ENCODE results near the gene GSK3A. TPM values are rescaled to one million over a fixed set of nuclear protein-coding genes. Genes with fewer than 3 reads are reported as not detected.
A peak's percentile ranks its signal among the peaks of the same experiment; 100 is the strongest.
"Not testable (repeated sequence)": the region's sequence is repeated elsewhere in the genome, so short reads cannot be mapped to it uniquely, and the experiment has no call there.

Gene GSK3A
- total RNA-seq, 1 experiment from 2014 or later: 44.7 TPM

GRCh38 chr19:42268704-42269477, 26.5 kb upstream of the GSK3A start, which contains the start of gene CIC:
Gene CIC, plus strand, starts transcription at chr19:42269252. Its CDS starts 2,532 bp downstream, at chr19:42271784.
- peak; percentile 100 for DNase-seq (ENCODE audit: low read depth)

GRCh38 chr19:42268142-42268703, 25.8 kb upstream of the GSK3A start:
- DNase-seq (ENCODE audit: low read depth): peak; percentile 99

GRCh38 chr19:42267644-42268141, 25.3 kb upstream of the GSK3A start:
- no peak for DNase-seq (ENCODE audit: low read depth)

- not testable (repeated sequence) for DNase-seq (ENCODE audit: low read depth)
Observed at GRCh38 chr19:42266928-42267603, 24.7 kb upstream of the GSK3A start.

GRCh38 chr19:42266105-42266504, 23.7 kb upstream of the GSK3A start:
- DNase-seq (ENCODE audit: low read depth): not testable (repeated sequence)

- DNase-seq (ENCODE audit: low read depth): no peak
Observed at GRCh38 chr19:42261763-42262162, 19.4 kb upstream of the GSK3A start.

- not testable (repeated sequence) for DNase-seq (ENCODE audit: low read depth)
Observed at GRCh38 chr19:42257842-42258241, 15.4 kb upstream of the GSK3A start.

- peak; percentile 75 for DNase-seq (ENCODE audit: low read depth)
Observed at GRCh38 chr19:42255766-42256745, 13.7 kb upstream of the GSK3A start.

- DNase-seq (ENCODE audit: low read depth): peak; percentile 96
Observed at GRCh38 chr19:42254850-42255765, 12.7 kb upstream of the GSK3A start, which contains the start of gene ERF. Gene ERF, minus strand, starts transcription at chr19:42255128. Its CDS starts 129 bp downstream, at chr19:42254999.

- peak; percentile 68 for DNase-seq (ENCODE audit: low read depth)
Observed at GRCh38 chr19:42254089-42254849, 11.9 kb upstream of the GSK3A start.

GRCh38 chr19:42253245-42254088, 11.1 kb upstream of the GSK3A start:
- DNase-seq (ENCODE audit: low read depth): peak; percentile 75

- DNase-seq (ENCODE audit: low read depth): peak; percentile 73
Observed at GRCh38 chr19:42252365-42253244, 10.2 kb upstream of the GSK3A start.

- no peak for DNase-seq (ENCODE audit: low read depth)
Observed at GRCh38 chr19:42251572-42252358, 9.4 kb upstream of the GSK3A start.

- peak; percentile 78 for DNase-seq (ENCODE audit: low read depth)
Observed at GRCh38 chr19:42250666-42251531, 8.5 kb upstream of the GSK3A start.

- DNase-seq (ENCODE audit: low read depth): no peak
Observed at GRCh38 chr19:42250183-42250665, 7.8 kb upstream of the GSK3A start.
